Liver (tissue), 9 donors: ENCODE results near the gene RAB27B. TPM values are rescaled to one million over a fixed set of nuclear protein-coding genes. Genes with fewer than 3 reads are reported as not detected.

ENCODE experiments used
- DNase-seq: peaks from one replicate; pipeline ENCODE4 v3.0.0-alpha.2; 2017; ENCODE audit warnings: low spot score
- H3K27ac ChIP-seq, 2 donors: one replicate each; pipeline ENCODE4 v1.7.0; 2013; ENCODE audit warnings: inconsistent platforms in 2 of 2, low read length in 2 of 2, control low read depth in 1 of 2, low read depth in 1 of 2, mild to moderate bottlenecking in 1 of 2
- H3K27me3 ChIP-seq, 4 donors: one replicate each; pipeline versions ENCODE4 v1.6.1 to v1.7.0; 2013; ENCODE audit warnings: low read length in 3 of 4, inconsistent platforms in 1 of 4, mild to moderate bottlenecking in 1 of 4, moderate library complexity in 1 of 4; ENCODE audit not compliant: control insufficient read depth in 4 of 4, insufficient read depth in 4 of 4
- H3K36me3 ChIP-seq, 4 donors: one replicate each; pipeline versions ENCODE4 v1.6.1 to v1.7.0; 2013; ENCODE audit warnings: low read length in 3 of 4, mild to moderate bottlenecking in 3 of 4, low read depth in 1 of 4, moderate library complexity in 1 of 4; ENCODE audit not compliant: control insufficient read depth in 4 of 4, insufficient read depth in 3 of 4
- H3K4me1 ChIP-seq, 4 donors: one replicate each; pipeline versions ENCODE4 v1.6.1 to v1.7.0; 2013; ENCODE audit warnings: low read length in 3 of 4, mild to moderate bottlenecking in 3 of 4, moderate library complexity in 1 of 4; ENCODE audit not compliant: control insufficient read depth in 4 of 4, insufficient read depth in 4 of 4
- H3K4me3 ChIP-seq, 3 donors: one replicate each; pipeline versions ENCODE4 v1.6.1 to v1.7.0; 2013; ENCODE audit warnings: low read length in 3 of 3, control low read depth in 1 of 3, low read depth in 1 of 3, mild to moderate bottlenecking in 1 of 3
- H3K9ac ChIP-seq, 2 donors: one replicate each; pipeline ENCODE4 v1.7.0; 2013; ENCODE audit warnings: low read length in 2 of 2, mild to moderate bottlenecking in 2 of 2, moderate library complexity in 2 of 2, control low read depth in 1 of 2, low read depth in 1 of 2
- H3K9me3 ChIP-seq, 4 donors: one replicate each; pipeline versions ENCODE4 v1.6.1 to v1.7.0; 2013; ENCODE audit warnings: low read length in 3 of 4; ENCODE audit not compliant: control insufficient read depth in 4 of 4
- CTCF ChIP-seq: fragments of 150-350 bp; IDR thresholded peaks from 2 replicates; pipeline ENCODE4 v1.5.1; 2017; ENCODE audit warnings: improper control_type of control experiment, low read depth, low read length; ENCODE audit not compliant: missing input control
- EGR1 ChIP-seq, 2 donors: IDR thresholded peaks; 2 replicates each; pipeline ENCODE4 v1.6.1; 2016 to 2018; ENCODE audit warnings: antibody characterized with exemption in 2 of 2, low read depth in 2 of 2
- FOXA1 ChIP-seq: IDR thresholded peaks from 2 replicates; pipeline ENCODE4 v1.6.1; 2016; ENCODE audit warnings: antibody characterized with exemption
- FOXA2 ChIP-seq: IDR thresholded peaks from 2 replicates; pipeline ENCODE4 v1.6.1; 2016; ENCODE audit warnings: antibody characterized with exemption
- GABPA ChIP-seq, 2 donors: IDR thresholded peaks in 1 of 2; conservative IDR thresholded peaks in 1 of 2; 2 replicates each; pipeline ENCODE4 v1.6.1; 2016; ENCODE audit warnings: antibody characterized with exemption in 2 of 2, mild to moderate bottlenecking in 1 of 2, moderate library complexity in 1 of 2
- HNF4A ChIP-seq, 2 donors: conservative IDR thresholded peaks; 2 replicates each; pipeline ENCODE4 v1.6.1; 2016; ENCODE audit warnings: antibody characterized with exemption in 2 of 2, mild to moderate bottlenecking in 2 of 2
- HNF4G ChIP-seq: IDR thresholded peaks from 2 replicates; pipeline ENCODE4 v1.6.1; 2016; ENCODE audit warnings: antibody characterized with exemption
- JUND ChIP-seq, 2 donors: IDR thresholded peaks; 2 replicates each; pipeline ENCODE4 v1.6.1; 2016; ENCODE audit warnings: antibody characterized with exemption in 2 of 2
- MAX ChIP-seq: IDR thresholded peaks from 2 replicates; pipeline ENCODE4 v1.6.1; 2016; ENCODE audit warnings: antibody characterized with exemption
- NR2F2 ChIP-seq: IDR thresholded peaks from 2 replicates; pipeline ENCODE4 v1.6.1; 2016; ENCODE audit warnings: antibody characterized with exemption
- RAD21 ChIP-seq, 2 donors: IDR thresholded peaks; 2 replicates each; pipeline ENCODE4 v1.6.1; 2016; ENCODE audit warnings: antibody characterized with exemption in 2 of 2, mild to moderate bottlenecking in 2 of 2
- REST ChIP-seq: IDR thresholded peaks from 2 replicates; pipeline ENCODE4 v1.6.1; 2016; ENCODE audit warnings: antibody characterized with exemption, mild to moderate bottlenecking
- RXRA ChIP-seq, 2 donors: IDR thresholded peaks; 2 replicates each; pipeline ENCODE4 v1.6.1; 2017 to 2018; ENCODE audit warnings: antibody characterized with exemption in 2 of 2, mild to moderate bottlenecking in 1 of 2
- SP1 ChIP-seq: IDR thresholded peaks from 2 replicates; pipeline ENCODE4 v1.6.1; 2018; ENCODE audit warnings: antibody characterized with exemption, mild to moderate bottlenecking
- TAF1 ChIP-seq: conservative IDR thresholded peaks from 2 replicates; pipeline ENCODE4 v1.6.1; 2016; ENCODE audit warnings: antibody characterized with exemption, mild to moderate bottlenecking
- YY1 ChIP-seq: IDR thresholded peaks from 2 replicates; pipeline ENCODE4 v1.6.1; 2016; ENCODE audit warnings: antibody characterized with exemption, mild to moderate bottlenecking
- WGBS: extraction: QIAGEN DNeasy Blood & Tissue Kit; methylation state at CpG from one replicate; pipeline ENCODE4 v1.1.7; 2013; 5-methylcytosine and 5-hydroxymethylcytosine counted together
- polyA plus RNA-seq, 2 donors: library from polyadenylated mRNA; stranded (reverse) in 1 of 2; unstranded in 1 of 2; fragments of 200-250 nt in 1 of 2; fragments of >200 nt in 1 of 2; fragmentation: Nextera tagmentation in 1 of 2; extraction: Ambion mirVana in 1 of 2; gene quantifications; one replicate each; pipeline versions ENCODE4 v1.2.1 to v1.2.3, GENCODE V29; 2013 to 2015
- total RNA-seq, 2 donors: library from RNA; depleted of rRNA; stranded (reverse); fragments of >200 nt; gene quantifications; one replicate each; pipeline ENCODE4 v1.2.3, GENCODE V29; 2014
- TF ChIP-seq, protein P1 (sequence below): IDR thresholded peaks from 2 replicates; pipeline ENCODE4 v1.6.1; 2016; ENCODE audit warnings: antibody characterized with exemption
- TF ChIP-seq, protein P2 (sequence below): IDR thresholded peaks from 2 replicates; pipeline ENCODE4 v1.6.1; 2016; ENCODE audit warnings: antibody characterized with exemption
- donor health status: healthy.
- donor health status: healthy.
- donor health status: healthy.
- donor health status: healthy.
- donor health status: healthy.

Gene RAB27B
- total and polyA plus RNA-seq, 4 donors, result 0.13 to 4.5 (median 0.24) TPM

- H3K4me1 ChIP-seq, result peaks cover 0 to 7% (median 6%) of the 10 kb centered on the region in 4 donors
- WGBS, result 98% methylated on average over 2 of the region's 2 CpGs
These were observed 47.3 kb upstream of the RAB27B start for GRCh38 chr18:54780970-54781369.

More at GRCh38 chr18:54780970-54781369, 47.3 kb upstream of the RAB27B start:
- Histone ChIP-seq H3K27me3 (no peaks in the 10 kb centered on the region), H3K9me3 (no peaks in the 10 kb centered on the region), H3K27ac (no peak overlapping the region), H3K9ac (no peak overlapping the region), H3K36me3 (no peaks in the 10 kb centered on the region), H3K4me3 (no peak overlapping the region)
- TF ChIP-seq RAD21 (IDR thresholded peaks at IDR 0.05), result no peak
- TF ChIP-seq NR2F2, result no peak
- TF ChIP-seq GABPA (IDR thresholded peaks at IDR 0.05 in 1 of 2, conservative IDR thresholded peaks at IDR 0.05 in 1 of 2), result no peak
- TF ChIP-seq, protein P1, sequence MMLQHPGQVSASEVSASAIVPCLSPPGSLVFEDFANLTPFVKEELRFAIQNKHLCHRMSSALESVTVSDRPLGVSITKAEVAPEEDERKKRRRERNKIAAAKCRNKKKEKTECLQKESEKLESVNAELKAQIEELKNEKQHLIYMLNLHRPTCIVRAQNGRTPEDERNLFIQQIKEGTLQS, result no peak
- no peak for TF ChIP-seq RXRA (IDR thresholded peaks at IDR 0.05)
- TF ChIP-seq EGR1 (IDR thresholded peaks at IDR 0.05; ENCODE audit: low read depth in 2 of 2), result no peak
- TF ChIP-seq TAF1, result no peak
- no peak for TF ChIP-seq FOXA1
- no peak for TF ChIP-seq REST
- TF ChIP-seq JUND (IDR thresholded peaks at IDR 0.05), result no peak
- no peak for TF ChIP-seq CTCF
- no peak for TF ChIP-seq SP1
- no peak for TF ChIP-seq YY1
- TF ChIP-seq MAX, result no peak
- no peak for TF ChIP-seq HNF4G
- TF ChIP-seq HNF4A (conservative IDR thresholded peaks at IDR 0.05), result no peak
- TF ChIP-seq, protein P2, sequence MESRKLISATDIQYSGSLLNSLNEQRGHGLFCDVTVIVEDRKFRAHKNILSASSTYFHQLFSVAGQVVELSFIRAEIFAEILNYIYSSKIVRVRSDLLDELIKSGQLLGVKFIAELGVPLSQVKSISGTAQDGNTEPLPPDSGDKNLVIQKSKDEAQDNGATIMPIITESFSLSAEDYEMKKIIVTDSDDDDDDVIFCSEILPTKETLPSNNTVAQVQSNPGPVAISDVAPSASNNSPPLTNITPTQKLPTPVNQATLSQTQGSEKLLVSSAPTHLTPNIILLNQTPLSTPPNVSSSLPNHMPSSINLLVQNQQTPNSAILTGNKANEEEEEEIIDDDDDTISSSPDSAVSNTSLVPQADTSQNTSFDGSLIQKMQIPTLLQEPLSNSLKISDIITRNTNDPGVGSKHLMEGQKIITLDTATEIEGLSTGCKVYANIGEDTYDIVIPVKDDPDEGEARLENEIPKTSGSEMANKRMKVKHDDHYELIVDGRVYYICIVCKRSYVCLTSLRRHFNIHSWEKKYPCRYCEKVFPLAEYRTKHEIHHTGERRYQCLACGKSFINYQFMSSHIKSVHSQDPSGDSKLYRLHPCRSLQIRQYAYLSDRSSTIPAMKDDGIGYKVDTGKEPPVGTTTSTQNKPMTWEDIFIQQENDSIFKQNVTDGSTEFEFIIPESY, result no peak
- TF ChIP-seq FOXA2, result no peak
- DNase-seq, result no peak
